Stimulated activated CD8-positive, alpha-beta memory T cell treated with anti-CD3 and anti-CD28 coated beads, Interleukin-7, amount 100 ng/mL, for 4 hours (primary cell): Measurements from ENCODE around the gene GAS2L2.
"Not testable (repeated sequence)": the region's sequence is repeated elsewhere in the genome, so short reads cannot be mapped to it uniquely, and the experiment has no call there.

Experiments used
- DNase-seq, 2 donors: peaks; one replicate each; pipeline ENCODE4 v3.0.0-alpha.2; 2020; ENCODE audit warnings: low read depth in 2 of 2

GAS2L2 gene

DNA sequence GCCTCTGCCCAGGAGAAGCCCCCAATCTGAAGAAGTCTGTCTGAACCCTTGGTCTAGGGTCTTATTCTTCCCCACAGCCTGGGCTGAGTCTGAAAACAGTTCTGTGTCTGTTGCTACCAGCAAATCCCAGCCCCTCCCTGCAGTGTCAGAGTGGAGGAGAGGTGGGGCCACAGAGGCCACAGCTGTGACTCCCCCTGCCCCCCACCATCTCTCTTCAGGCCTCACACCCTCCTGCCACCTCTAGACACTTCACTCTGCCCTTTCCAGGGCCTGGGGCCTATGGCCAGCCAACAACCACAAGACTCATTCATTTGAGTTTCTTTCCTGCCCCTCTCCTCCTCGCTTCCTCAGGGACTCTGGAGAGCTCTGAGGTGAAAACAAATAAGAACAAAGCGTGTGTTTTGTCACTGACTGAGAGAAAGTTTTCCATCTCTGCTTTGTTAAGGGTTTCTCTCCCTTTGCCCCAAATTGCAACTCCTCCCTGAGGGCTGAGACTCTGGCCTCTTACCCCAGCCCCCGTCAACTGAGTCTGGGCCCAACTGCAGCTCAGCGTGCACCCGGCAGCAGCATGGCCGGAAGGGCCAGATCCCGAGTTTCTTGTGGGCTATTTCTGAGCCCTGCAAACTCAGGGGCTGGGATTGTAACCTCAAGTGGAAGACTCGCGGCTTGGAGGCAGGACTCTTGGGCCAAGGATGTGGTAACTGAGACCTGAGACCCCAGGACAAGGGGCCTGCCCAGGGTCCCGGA is 20.8 kb upstream of the GAS2L2 start:
- no peak for DNase-seq

DNA sequence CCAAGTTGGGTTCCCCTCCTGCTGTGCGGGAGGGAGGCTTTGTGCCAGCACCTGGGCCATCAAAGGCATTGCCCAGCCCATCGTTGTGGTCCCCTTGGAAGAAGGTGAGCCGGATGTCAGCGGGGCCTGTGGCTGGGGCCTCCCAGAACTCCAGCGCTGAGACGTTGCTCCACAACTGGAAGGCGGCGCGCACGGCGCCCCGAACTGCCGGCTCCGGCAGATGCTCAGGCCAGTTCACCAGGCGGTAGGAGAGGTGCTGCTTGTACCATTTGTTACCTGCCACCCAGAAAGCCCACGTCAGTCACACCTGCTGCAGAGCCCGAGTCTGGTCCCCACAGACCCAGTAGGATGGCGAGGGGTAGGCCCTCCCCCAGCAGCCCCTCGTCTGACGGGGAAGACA is 20.1 kb upstream of the GAS2L2 start:
- no peak for DNase-seq

DNA sequence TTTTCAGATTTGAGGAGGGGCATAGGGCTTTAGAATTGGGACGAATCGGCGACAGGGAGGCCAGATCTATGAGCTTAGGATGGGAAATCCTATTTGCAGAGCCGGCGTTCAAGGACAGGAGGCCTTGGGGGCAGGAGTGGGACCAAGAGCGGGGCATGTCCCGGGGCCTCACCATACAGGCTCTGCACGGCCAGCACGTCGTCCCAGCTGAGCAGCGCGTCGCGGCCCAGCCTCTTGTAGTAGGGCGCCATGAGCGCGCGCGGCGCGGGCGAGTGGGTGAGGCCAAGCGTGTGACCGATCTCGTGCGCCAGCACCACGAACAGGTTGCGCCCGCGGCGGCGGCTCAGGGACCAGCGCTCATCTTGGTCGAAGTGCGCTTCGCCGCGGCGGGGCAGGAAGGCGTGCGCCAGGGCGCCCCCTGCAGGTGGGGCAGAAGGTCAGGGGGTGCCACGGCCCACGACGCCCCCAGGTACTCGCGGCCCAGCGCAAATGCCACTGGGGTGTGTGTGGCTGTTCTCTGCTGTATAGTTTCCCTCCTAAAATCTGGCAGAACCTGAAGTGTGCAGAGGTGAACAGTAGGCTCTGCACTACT is 17.0 kb upstream of the GAS2L2 start:
- DNase-seq, result no peak

DNA sequence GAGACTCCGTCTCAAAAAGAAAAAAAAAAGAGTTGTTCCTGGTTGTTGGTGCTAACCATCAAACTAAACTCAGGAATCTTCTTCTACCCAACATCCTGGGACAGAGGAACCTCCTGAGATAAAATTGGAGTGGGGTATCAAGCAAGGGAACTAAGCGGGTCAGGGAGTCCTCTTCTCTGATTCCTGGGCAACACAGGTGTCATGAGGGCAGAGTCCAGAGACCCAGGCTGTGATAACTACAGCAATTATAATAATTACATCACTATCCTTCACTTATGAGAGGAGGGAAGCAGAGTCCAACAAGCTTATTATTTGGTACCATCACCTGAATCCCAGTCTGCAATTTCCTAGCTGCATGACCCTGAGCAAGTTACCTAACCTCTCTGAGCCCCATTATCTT is 15.8 kb upstream of the GAS2L2 start:
- DNase-seq, result no peak

DNA sequence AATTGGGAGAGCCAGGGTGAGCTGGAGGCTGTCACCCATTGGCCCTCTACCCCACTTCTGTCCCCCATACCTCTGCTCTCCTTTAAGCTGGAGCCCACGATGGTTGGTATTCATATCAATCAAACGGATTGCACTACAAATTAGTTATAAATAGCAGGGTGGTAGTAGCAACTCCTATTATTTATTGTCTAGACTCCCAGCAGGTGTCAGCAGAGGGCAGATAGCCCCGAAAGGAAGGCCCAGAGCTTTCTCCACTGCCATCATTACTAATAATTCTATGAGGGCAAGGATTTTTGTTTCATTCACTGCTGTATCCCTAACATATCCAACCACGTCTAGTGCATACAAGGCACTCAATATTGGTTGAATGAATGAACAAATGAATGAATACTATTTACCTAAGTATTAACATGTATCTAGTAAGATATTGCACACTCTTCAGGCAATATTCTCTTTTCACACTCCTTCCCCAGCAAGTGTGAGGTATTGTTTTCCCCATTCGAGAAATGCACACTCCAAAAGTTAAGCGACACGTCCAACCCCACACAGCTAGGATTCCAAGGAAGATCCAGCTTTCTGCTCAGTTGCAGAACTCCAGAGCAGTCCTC is 14.0 kb upstream of the GAS2L2 start:
- DNase-seq, result no peak

DNA sequence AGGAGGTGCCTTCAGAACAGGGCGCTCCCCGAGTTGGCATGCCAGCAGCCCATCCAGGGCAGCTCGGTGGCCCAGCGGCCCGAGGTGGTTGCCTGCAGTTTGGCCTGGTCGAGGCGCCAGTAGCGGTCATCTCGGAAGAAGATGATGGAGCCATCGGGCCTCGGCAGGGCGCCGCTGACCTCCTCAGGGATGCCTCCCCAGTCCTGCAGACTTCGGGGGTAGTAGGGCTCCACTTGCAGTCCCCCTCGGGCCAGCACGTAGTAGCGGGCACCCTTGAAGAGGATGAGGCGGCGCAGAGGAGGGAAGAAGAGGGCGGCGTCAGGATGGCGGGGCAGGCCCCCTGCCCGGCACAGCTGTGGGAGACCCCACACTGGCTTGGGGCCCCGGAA is 13.4 kb upstream of the GAS2L2 start:
- no peak for DNase-seq

DNA sequence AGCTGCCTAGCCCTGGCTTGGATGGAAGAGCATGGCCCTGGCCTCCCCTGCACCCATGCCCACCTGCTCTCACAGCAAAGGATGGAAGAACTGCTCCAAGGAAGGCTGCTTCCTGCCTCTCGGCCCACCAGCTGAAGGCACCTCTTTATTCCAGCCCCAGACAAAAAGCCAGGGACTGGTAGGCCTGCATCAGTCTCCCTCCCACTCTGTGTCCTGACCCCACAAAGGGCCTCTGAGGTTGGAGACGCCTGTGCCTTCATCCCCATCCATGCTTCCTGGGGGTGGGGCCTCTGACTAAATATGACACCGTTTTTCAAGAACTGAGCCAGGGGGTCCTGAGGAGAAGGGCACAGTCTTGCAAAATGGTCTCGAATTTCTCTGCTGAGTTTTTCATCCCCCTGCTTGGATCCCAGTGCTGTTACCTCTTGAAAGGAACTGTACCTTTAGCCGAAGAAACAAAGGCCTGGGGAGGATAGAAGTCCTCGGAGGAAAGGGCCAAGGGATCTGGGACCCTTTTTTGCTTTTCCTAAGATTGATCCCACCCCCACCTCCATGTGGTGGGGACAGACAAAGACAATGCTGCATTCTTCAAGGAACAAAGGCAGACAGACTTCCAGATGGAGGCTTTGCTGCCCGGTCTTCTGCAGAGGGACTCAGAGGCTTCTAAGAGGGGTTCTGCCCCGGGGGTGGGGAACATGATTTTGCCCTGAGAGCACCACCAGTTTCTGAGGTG is 12.9 kb upstream of the GAS2L2 start:
- DNase-seq, result no peak

DNA sequence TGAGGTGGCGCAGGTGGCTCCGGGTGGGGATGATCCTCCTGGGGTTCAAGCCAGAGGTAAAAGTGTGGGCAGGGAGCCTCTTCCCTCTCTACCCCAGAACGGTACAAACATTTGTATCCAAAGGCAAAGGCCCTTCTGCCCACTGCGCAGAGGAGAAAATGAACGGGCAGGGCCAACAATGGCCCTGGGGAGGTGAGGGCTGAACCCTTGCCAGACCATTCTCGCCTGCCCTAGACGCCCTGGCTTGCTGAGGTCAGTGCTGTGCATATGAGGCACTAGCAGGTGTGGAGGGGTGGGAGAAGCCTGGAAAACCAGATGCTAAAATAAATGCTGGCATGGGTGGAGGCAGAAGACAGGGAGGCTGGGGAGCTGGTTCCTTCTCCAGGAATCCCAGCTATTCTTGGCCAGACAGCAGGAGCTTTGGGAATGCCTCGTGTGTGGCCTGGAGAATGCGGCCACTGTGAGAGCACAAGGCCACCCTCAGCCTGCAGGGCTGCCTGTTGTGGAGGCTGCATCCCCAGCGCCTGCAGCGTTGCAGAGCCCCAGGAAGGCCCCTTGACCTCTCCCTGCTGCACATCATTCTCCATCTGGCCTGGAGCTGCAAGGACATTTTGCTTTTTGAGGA is 12.2 kb upstream of the GAS2L2 start:
- no peak for DNase-seq

DNA sequence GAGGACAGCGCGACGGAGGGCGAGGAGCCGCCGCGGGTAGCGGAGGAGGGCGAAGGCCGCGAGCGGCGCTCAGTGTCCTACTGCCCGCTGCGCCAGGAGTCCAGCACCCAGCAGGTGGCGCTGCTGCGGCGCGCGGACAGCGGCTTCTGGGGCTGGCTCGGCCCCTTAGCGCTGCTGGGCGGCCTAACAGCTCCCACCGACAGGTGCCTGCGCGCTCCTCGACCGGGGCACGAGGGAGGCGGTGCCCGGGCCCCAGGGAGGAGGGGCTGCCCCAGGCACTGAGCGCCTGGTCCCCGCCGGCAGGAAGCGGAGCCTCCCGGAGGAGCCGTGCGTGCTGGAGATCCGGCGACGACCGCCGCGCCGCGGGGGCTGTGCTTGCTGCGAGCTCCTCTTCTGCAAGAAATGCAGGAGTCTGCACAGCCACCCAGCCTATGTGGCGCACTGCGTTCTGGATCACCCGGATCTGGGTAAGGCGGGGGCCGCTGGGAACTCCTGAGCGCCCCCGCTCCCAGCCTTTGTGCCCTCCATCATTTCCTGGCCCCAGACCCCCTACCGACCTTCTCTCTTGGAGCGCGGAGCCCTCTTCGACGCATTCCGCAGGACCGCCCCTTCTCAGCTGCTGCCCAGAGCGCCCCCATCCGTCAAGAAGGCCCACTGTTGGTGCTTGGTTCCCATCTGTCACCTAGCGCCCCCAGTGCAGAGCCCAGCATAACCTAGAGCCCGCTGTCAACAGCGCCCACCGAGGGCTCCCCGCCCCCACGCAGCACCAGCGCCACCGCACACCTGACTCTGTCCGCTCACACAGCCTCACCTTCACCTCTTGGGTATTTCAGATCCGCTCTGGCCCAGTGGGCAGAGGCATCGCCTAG is 11.3 kb upstream of the GAS2L2 start:
- peak; percentile 63 to 82 for DNase-seq

DNA sequence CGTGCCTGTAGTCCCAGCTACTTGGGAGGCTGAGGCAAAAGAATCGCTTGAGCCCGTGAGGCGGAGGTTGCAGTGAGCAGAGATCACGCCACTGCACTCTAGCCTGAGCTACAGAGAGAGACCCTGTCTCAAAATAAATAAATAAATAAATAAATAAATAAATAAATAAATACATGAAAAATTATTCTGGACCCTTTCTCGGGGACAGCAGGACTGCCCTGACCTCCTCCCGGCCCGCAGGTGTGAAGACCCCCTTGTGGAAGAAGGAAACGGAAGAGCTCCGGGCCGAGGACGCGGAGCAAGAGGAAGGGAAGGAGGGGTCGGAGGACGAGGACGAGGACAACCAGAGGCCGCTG is 10.7 kb upstream of the GAS2L2 start:
- no peak for DNase-seq

DNA sequence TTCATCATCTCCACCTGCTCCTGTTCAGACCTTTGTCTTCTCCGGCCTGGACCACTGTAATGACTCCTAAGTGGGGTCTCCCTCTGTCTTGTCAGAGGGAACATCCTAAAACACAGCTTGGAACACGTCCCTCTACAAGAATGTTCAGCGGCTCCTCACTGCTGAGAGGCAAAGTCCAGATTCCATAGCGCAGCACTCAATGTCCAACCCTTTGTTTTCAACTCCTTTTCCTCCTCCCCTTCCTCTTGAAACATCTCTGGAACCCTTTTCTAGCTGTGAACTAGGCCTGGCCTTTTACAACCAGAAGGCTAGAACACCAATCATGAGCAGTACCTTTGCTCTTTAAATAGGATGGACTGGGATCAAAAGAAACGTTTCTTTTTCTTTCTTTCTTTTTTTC is 8.6 kb upstream of the GAS2L2 start:
- DNase-seq, result no peak

DNA sequence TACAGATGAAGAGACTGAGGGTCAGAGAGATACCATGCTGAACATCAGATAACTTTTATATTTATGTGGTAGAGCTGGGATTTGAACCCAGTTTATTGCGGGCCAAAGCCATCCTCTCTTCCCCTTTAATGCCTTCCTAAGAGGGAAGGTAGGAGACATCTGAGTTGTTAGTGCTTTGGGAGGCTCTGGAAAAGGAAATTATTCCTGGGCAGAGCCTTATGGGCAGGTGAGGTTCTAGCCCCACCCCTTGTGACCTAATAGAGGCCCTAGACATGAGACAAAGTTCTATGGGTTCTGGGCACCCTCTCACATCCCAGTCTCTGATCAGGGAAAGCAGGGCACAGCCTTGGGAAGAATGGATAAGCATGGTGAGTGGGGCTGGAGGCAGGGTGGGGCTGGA is 7.5 kb upstream of the GAS2L2 start, which contains the start of gene C17orf50:
C17orf50 (plus strand) TSS at position 301 of the 400 bp plus-strand sequence; CDS start at position 356, 55 bp downstream.
- no peak for DNase-seq

DNA sequence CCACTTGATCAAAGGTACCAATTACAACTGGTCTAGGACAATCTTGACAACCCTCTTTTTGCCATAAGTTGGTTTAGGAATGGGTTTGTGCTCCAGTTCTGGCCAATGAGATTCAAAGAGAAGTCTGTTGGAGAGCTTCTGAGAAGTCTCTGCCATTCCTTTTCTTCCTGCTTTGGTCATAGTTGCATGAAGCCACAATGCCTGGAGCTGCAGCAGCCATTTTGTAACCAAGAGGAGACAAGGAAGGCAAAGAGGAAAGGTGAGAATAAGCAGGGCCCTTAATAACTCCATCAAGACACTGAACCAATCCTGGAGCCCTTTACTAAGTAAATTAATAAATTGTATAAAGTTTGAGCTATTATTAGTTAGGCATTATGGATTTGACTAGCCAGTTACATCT is 4.2 kb upstream of the GAS2L2 start:
- DNase-seq, result no peak

DNA sequence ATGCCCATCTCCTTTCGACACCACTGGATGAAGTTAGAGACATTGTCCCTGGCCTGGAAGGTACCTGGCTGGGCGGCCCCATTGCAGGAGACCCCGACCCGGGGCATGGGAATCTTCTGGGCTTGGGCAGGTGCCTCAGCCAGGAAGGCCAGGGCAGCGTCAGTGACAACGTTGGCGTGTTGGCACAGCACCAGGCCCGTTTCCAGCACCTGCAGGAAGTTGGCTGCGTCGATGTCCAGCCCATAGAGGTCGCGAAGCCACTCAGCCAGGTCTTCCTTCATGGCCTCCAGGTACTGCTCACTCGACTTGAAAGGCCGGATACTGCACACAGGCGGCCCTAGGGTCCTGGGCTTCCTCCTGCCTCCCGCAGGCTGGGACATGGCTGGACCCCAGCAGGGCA is 568 bp downstream of the GAS2L2 start:
- DNase-seq, result no peak

DNA sequence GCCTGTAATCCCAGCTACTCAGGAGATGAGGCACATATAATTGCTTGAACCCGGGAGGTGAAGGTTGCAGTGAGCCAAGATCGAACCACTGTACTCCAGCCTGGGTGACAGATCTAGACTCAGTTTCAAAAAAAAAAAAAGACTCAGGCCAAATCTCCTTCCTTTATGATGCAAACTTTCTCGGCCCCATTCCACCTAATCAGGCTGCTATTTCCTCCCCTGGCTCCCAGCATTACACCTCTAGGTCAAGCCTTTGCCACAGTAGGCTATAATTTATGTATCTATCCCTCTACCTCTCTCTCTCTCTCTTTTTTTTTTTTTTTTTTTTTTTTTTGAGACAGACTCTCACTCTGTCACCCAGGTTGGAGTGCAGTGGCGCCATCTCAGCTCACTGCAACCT is 1.5 kb downstream of the GAS2L2 start:
- not testable (repeated sequence) for DNase-seq

DNA sequence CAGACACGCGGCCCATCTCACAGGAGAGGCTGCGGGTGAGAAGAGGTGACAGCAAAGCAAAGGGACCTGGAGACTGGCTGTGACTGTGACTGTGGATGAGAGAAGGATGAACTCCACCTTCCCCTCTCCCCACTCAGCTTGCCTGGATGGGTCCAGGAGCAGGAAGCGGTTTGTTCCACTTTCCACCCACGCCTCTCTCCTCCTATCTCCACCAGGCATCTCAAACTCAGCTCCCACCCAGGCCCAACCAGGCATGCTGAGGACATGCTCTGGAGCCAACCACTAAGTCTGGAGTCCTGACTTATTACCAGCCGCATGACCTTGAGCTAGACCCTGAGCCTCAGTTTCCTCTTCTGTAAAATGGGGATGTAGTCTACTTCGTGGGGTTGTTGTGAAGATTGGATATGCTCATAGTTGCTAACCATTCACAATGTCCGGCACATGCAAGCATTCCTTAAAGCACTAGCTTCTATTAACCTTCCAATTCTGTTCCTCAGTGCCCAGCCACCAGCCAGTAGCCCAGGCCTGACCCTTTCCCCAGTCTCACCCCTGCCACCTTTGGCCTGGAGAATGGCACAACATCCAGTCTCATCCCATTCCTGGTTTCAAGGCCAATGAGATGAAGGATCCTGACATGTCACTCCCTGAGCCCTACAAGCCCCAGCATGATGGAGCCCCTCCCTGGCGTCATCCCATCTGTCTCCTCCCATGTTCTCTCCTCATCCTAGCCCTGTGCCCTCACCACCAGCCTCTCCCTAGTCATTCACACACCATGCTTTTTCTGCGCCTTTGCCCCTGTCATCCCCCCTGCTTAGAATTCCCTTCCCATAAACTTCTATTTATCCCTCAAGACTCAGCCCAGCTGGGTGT is 2.3 kb downstream of the GAS2L2 start:
- no peak for DNase-seq

DNA sequence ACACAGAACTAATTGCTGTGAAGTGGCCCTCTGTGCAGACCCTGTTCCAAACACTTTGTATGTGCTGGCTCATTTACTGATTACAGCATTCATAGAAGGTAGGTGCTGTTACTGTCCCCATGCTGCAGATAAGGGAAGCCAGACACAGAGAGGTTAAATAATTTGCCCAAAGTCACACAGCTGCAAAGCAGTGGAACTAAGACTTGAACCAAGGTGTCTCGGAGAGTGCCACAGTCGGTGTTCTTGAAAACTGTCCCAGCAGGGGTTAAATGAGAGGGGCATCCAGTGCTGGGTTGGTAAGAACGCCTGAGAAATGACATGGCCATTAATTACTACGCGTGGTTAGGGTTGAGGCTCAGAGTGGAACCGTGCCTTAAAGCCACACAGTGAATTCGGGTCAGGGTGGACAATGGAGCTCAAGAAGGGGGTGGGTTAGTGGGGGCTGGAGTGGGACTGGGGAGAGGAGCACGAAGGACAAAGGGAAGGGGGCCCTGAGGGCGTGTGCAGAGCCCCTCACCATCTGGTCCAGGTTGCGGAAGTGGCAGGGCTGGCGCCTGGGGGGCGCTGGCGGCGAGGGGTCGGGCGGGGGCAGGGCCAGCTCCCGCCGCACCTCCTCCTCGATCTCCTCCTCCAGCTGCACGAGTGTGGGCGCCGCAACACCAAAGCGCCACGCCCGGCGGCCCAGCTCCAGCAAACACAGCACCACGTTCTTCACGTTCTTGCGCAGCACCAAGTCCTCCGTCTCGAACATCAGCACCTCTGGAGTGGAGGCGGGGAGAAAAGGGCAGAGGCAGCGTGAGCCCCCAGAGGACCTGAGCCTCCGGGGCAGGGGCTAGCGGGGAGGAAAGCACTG is 3.3 kb downstream of the GAS2L2 start:
- DNase-seq, result no peak

DNA sequence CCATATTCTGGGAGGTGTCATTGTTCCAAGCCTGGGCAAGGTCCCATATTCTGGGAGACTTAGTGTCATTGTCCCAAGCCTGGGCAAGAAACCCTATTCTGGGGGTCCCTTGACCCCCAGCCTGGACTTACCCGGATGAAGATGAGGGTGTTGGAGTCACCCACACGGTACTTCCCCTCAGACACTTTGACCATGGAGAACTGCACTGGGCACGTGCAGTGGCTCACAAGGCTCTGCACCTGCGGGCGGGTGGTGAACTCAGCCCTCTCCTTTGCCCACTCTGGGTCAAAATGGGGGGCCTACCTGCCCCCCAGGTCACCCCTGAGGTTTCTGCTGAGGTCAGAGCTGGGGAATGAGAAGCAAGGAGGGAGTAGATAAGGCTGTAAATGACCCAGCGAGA is 4.1 kb downstream of the GAS2L2 start:
- DNase-seq, result no peak

DNA sequence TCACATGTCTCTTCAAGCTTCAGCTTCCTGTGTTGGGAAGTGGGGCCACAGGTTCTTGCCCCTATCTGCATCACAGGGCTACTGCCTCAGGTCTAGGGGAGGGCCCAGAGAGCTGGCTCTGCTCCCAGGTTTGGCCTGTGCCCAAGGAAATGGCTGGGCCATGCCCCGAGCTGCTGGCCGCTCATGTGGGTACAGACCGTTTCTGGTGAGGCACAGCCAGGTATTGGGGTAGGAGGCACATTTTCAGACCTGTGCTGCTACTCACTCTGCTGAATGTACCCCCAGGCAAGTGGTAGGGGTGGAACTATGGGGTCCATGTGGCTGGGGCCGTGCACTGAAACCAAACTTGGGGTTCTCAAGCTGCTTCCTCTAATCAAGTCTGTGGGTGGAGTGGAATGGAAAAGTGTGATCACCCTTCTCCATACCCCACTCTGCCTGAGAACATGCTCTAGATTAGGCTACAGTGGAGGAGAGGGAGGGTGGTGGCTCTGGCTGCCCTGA is 4.6 kb downstream of the GAS2L2 start:
- no peak for DNase-seq
